Fibroblast of skin of left quadriceps (primary cell): Measurements from ENCODE around the gene SH3BP1.
"Not testable (repeated sequence)": the region's sequence is repeated elsewhere in the genome, so short reads cannot be mapped to it uniquely, and the experiment has no call there.

Experiments used
- DNase-seq, 2 experiments: peaks; one replicate each; pipeline ENCODE4 v3.0.0-alpha.2; 2013; ENCODE audit warnings: low read depth in 2 of 2

SH3BP1 gene

DNA sequence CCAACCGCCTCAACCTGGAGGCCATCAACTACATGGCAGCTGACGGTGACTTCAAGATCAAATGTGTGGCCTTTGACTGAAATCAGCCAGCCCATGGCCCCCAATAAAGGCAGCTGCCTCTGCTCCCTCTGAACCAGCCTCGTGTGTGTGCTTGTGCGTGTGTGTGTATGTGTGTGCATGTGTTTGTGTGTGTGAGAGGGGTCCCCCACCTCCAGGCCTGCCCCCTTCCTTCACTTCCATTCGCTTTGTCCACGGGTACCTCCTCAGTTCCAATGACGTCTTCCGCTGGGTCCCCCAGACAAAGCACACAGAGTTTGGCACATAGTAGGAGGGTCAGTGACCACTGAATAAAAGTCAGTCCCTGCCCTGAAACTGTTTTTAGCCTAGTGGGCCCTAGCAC, 40.2 kb downstream of the SH3BP1 start:
- no peak for DNase-seq

- DNase-seq: no peak
Observed at GRCh38 chr22:37680191-37680851, 40.9 kb downstream of the SH3BP1 start.

DNA sequence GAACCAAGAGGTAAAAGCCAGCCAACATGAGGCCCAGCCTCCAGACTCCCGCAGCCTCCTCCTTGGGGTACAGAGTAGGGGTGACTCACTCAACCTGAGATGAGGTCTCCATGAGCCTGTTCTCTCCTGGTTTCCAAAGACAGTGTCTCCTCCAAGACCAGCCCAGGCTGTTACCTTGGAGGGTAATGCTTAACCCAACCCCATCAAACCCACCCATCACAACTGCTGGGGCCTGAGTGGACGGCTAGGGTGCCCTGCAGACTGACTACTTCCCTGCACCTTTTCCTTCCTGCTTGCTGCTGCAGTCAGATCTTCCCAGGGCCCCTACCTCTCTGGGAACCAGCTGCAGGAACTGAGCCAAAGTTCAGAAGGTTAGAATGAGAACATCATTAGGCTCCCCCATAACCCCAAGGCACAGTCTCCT, 41.5 kb downstream of the SH3BP1 start:
- DNase-seq: no peak

- no peak for DNase-seq
Observed at GRCh38 chr22:37681556-37682049, 42.1 kb downstream of the SH3BP1 start.

DNA sequence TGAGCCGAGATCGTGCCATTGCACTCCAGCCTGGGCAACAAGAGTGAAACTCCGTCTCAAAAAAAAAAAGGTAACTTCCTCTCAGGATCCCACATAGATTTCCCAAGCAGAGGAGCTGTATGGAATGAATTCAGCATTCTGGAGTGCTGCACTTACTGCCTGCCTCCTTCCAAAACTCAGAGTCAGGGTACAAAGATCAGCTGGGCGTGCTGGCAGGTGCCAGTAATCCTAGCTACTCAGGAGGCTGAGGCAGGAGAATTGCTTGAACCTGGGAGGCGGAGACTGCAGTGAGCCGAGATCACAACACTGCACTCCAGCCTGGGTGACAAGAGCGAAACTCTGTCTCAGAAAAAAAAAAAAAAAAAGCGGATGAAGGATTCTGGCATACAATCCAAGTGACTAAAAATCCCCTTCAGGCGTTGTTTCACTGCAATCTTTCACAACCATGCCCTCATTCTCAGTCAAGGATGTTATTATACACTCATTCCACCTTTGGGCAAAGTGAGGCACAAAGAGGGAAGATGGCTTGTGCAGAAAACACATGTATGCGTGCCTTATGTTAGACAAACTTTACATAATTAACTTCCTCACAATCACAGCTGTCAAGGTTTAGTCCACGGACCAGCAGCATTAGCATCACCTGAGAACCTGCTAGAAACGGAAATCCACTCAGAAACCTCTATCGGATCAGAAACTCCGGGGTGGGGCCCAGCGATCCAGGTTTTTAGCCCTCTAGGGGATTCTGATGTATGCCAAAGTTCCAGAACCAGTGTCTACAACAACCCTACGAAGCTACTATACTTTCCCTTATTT, 45.5 kb downstream of the SH3BP1 start:
- no peak for DNase-seq

DNA sequence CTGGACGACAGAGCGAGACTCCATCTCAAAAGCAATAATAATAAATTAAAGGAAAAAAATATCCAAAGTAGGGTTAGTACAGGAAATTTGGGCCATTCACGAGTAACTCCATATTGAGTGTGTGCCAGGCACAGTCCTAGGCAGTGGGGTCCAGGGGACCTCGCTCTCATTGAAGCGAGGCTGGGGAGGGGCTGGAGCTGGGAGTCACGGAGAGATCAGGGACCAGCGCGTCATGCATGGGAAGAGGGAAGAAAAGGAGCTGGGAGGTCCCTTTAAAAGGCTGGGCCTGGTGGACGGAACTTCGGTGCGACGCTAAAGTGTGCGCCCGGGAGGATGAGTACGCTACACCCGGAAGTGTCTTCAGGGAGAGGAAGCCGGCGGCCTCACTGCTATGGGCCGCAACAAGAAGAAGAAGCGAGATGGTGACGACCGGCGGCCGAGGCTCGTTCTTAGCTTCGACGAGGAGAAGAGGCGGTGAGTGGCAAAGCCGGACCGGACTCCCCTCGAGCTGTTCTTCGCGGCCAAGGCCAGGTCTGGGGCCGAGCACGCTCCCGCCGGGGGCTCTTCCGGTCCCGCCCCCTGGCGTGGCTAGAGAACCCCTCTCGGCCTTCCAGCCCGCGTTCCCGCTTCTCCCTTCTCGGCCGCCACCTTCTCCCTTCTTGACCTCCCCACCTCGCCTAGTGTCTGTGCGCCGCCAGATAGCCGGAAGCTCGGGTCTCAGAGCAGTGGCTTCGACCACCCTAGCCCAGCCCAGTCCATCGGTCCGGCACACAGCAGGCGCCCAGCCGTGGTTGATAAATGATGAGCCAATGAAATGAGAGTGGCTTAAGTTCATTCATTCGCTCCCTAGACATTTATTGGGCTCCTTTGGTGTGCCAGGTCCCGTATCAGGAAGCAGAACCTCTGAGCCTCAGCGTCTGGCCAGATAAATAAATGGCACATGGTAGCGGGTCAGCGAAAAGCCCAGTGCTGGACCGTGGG, 46.8 kb downstream of the SH3BP1 start, which contains the start of gene NOL12:
NOL12 (plus strand) TSS at position 342 of the 981 bp plus-strand sequence; CDS start at position 392, 50 bp downstream.
- DNase-seq: peak; percentile 72 to 74

DNA sequence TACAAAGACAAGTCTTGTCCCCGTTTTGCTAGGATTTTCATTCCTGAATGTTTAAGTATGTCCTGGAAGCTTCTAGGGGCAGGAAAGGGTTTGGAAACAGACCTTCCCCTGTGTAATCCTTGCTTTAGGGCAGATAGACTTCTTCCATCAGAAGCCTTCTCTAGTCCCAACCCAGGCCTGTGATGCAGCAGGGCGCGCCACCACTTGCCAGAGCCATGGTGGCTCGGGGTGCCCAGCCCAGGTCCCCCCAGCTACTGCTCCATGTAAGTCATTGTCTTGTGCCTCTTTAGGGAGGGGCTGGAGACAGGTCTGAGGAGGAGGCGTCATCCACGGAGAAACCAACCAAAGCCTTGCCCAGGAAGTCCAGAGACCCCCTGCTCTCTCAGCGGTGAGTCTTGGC, 50.9 kb downstream of the SH3BP1 start:
- DNase-seq: no peak

- no peak for DNase-seq
Observed at GRCh38 chr22:37690901-37691504, 51.5 kb downstream of the SH3BP1 start.

GRCh38 chr22:37692627-37693285, 53.3 kb downstream of the SH3BP1 start:
- DNase-seq: no peak

DNA sequence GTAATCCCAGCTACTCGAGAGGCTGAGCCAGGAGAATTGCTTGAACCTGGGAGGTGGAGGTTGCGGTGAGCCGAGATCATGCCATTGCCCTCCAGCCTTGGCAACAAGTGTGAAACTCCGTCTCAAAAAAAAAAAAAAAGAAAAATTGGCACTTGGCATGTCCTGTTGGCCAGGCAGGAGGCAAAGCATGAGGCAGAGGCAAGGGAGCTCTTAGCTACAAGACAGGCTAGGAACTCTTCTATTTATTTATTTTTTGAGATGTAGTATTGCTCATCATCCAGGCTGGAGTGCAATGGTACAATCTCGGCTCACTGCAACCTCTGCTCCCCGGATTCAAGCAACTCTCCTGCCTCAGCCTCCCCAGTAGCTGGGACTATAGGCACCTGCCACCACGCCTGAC, 54.7 kb downstream of the SH3BP1 start:
- not testable (repeated sequence) for DNase-seq

DNA sequence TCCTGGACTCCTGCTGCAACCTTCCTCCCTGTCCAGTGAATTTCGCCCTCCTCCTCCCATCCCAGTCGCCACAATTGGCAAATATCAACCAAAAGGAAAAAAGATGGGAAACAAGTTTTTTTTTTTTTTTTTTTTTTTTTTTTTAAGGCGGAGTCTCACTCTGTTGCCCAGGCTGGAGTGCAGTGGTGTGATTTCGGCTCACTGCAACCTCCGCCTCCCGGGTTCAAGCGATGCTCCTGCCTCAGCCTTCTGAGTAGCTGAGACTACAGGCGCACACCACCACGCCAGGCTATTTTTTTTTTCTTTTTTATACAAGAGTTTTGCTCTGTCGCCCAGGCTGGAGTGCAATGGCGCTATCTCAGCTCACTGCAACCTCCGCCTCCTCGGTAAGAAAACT, 56.8 kb downstream of the SH3BP1 start:
- DNase-seq: not testable (repeated sequence)

DNA sequence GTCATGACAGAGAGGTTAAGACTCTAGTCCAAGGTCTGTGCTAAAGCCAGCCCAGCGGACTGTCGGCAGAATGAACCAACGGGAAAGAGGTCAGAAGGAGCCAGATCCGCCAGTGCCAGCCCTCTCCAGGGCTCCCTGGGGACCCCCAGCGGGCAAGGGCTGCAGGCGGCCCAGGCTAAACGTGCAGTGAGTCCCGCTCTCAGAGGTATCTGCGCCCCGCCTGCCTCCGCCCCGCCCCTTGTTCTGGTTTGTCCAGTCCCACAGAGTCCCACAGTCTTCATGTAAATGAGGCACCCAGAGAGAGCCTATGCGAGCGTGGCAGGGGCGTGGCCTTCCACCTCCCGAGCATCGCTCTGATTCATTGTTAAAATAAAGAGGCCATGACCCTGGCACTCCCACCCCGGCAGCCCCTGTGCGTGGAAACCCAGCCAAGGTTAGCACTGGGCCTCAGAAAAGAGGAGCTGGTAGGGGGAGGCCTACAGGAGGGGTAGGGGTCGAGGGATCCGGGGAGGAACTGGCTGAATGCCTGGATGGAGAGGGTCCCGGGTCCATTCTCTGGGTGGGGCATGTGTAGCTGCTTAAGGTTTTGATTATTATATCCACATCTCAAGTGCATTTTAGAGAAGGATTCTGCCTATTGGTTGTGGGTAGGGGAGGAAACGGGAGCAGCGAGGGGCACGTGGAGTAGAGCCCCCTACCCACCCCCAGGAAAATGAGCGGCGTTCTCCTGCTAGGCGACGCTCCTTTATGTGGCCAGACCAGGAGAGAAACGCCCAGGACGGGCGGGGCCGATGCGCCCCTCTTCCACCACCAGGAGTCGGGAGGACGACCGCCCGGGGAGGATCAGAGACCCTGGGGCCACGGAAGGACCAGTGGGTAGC, 57.4 kb downstream of the SH3BP1 start, which contains the start of gene TRIOBP:
TRIOBP (plus strand) TSS at position 392 of the 881 bp plus-strand sequence. CDS start 4,318 bp downstream, outside the sequence.
- peak; percentile 87 to 89 for DNase-seq

- no peak for DNase-seq
Observed at GRCh38 chr22:37697538-37697835, 58.0 kb downstream of the SH3BP1 start.

DNA sequence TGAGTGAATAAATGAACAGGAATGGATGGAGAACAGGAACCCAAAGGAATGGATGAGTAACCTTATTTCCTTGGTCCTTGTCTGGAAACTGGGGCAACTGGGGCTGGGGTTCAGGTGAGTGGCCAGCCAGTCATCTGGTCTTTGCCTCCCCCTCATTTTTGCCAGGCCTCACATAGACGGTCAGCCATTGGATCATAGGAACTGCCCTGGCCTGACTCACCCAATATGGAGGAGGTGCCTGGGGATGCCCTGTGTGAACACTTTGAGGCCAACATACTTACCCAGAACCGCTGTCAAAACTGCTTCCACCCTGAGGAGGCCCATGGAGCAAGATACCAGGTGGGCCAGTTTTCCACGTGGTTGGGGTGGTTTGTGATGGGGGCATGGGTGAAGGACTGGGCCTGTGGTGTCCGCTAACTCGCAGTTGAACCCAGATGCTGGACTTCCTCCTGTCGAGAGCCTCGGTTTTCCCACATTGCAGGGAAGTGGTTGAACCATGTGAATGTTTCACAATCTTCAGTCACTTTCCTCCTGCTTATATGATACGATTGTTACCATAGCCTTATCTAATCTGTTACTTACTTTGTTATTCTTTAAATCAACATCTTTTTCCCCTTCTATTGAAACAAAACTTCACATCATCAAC, 61.8 kb downstream of the SH3BP1 start:
- DNase-seq: no peak

GRCh38 chr22:37703906-37704305, 64.4 kb downstream of the SH3BP1 start:
- no peak for DNase-seq

DNA sequence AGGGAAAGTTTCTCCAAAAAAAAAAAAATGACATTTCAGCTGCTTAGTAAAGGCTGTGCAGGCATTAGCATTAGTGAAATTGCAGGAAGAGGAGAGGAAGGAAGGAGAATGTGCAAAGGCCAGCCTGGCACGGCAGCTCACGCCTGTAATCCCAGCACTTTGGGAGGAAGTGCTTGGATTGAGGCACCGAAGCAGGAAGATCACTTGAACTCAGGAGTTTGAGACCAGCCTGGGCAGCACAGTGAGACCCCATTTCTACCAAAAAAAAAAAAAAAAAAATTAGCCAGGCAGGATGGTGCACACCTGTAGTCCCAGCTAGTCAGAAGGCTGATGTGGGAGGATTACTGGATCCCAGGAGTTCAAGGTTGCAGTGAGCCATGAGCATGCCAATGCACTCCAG, 65.2 kb downstream of the SH3BP1 start:
- DNase-seq: no peak

DNA sequence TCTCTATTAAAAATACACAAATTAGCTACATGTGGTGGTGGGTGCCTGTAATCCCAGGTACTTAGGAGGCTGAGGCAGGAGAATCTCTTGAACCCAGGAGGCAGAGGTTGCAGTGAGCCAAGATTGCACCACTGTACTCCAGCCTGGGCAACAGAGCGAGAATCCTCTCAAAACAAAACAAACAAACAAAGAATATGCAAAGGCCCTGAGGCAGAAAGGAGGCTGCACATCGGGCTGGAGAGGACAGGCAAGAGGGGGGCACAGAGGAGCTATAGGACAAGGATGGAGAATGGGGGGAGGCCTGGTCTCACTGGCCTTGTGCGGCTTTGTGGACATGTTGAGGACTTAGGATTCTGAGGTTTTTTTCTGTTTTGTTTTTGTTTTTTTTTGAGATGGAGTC, 65.7 kb downstream of the SH3BP1 start:
- no peak for DNase-seq
